Fibroblast of villous mesenchyme (primary cell): ENCODE results near the gene ZNF518A. TPM values are rescaled to one million over a fixed set of nuclear protein-coding genes. Genes with fewer than 3 reads are reported as not detected.
"Not testable (repeated sequence)": the region's sequence is repeated elsewhere in the genome, so short reads cannot be mapped to it uniquely, and the experiment has no call there.

Experiments used
- DNase-seq: peaks from one replicate; pipeline ENCODE4 v3.0.0-alpha.2; 2010; ENCODE audit warnings: low read depth
- H3K4me3 ChIP-seq: 2 replicates; pipeline ENCODE4 v1.5.1; 2011; ENCODE audit warnings: low read depth, mild to moderate bottlenecking, low read length
- CTCF ChIP-seq: IDR thresholded peaks from 2 replicates; pipeline ENCODE4 v1.5.1; 2012; ENCODE audit warnings: low read depth, mild to moderate bottlenecking, low read length; ENCODE audit not compliant: insufficient read depth
- total RNA-seq: library from RNA; depleted of rRNA; stranded (reverse); fragments of >200 nt; gene quantifications from 2 replicates; pipeline ENCODE4 v1.2.3, GENCODE V29; 2012

The ZNF518A gene
- total RNA-seq, 1 donor: 19.9 TPM

- DNase-seq: no peak
- TF ChIP-seq CTCF: no peak
- H3K4me3 ChIP-seq: no peak overlapping the region
Measured at GRCh38 chr10:96168546-96168945, 38.4 kb downstream of the ZNF518A start.

GRCh38 chr10:96170230-96170629 lies 40.1 kb downstream of the ZNF518A start:
- no peak for DNase-seq
- TF ChIP-seq CTCF: no peak
- H3K4me3 ChIP-seq: no peak overlapping the region

- no peak overlapping the region for H3K4me3 ChIP-seq
- DNase-seq: no peak
- no peak for TF ChIP-seq CTCF
Measured at GRCh38 chr10:96172666-96173065, 42.6 kb downstream of the ZNF518A start.

GRCh38 chr10:96176985-96177384 lies 46.9 kb downstream of the ZNF518A start:
- no peak overlapping the region for H3K4me3 ChIP-seq
- DNase-seq: no peak
- TF ChIP-seq CTCF: no peak

GRCh38 chr10:96188421-96188820 lies 58.3 kb downstream of the ZNF518A start:
- H3K4me3 ChIP-seq: no peak overlapping the region
- DNase-seq: no peak
- no peak for TF ChIP-seq CTCF

GRCh38 chr10:96188916-96189315 lies 58.8 kb downstream of the ZNF518A start:
- TF ChIP-seq CTCF: no peak
- DNase-seq: no peak
- H3K4me3 ChIP-seq: no peak overlapping the region

- H3K4me3 ChIP-seq, DNase-seq: not testable (repeated sequence)
Measured at GRCh38 chr10:96189505-96189904, 59.4 kb downstream of the ZNF518A start.
